ENCODE results near the gene CYP4B1.

DNA sequence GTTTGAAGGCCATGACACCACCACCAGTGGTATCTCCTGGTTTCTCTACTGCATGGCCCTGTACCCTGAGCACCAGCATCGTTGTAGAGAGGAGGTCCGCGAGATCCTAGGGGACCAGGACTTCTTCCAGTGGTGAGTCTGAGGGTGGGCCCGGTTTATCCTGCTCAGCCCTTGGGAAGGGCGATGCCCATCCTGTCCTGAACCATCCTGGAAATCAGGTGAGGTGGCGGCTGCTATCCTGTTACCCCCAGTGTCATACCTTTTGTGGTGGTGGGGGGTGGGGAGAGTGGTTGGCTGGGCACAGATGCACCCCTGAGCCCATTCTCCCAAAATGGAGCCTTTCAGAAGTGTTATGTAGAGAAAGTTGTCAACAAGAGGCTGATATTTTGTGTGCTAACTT lies 16.3 kb downstream of the CYP4B1 start:
- TF ChIP-seq POLR2AphosphoS5 (IDR thresholded peaks at IDR 0.05; ENCODE audit: low read length) (no peak), SP1 (IDR thresholded peaks at IDR 0.05; ENCODE audit: low read depth, low read length) (no peak), MEF2A (IDR thresholded peaks at IDR 0.05; ENCODE audit: insufficient read depth, low read depth, low read length) (no peak), FOXM1 (IDR thresholded peaks at IDR 0.05; ENCODE audit: low read depth, low read length) (no peak), RAD21 (IDR thresholded peaks at IDR 0.05; ENCODE audit: insufficient read depth, low read depth, low read length) (no peak), EP300 (IDR thresholded peaks at IDR 0.05; ENCODE audit: borderline replicate concordance in 1 of 2, control insufficient read depth in 1 of 2, low read depth in 2 of 2, low read length in 2 of 2) (no peak), POLR2A (IDR thresholded peaks at IDR 0.05; ENCODE audit: low read depth, low read length) (no peak)
- TF ChIP-seq, protein P1, sequence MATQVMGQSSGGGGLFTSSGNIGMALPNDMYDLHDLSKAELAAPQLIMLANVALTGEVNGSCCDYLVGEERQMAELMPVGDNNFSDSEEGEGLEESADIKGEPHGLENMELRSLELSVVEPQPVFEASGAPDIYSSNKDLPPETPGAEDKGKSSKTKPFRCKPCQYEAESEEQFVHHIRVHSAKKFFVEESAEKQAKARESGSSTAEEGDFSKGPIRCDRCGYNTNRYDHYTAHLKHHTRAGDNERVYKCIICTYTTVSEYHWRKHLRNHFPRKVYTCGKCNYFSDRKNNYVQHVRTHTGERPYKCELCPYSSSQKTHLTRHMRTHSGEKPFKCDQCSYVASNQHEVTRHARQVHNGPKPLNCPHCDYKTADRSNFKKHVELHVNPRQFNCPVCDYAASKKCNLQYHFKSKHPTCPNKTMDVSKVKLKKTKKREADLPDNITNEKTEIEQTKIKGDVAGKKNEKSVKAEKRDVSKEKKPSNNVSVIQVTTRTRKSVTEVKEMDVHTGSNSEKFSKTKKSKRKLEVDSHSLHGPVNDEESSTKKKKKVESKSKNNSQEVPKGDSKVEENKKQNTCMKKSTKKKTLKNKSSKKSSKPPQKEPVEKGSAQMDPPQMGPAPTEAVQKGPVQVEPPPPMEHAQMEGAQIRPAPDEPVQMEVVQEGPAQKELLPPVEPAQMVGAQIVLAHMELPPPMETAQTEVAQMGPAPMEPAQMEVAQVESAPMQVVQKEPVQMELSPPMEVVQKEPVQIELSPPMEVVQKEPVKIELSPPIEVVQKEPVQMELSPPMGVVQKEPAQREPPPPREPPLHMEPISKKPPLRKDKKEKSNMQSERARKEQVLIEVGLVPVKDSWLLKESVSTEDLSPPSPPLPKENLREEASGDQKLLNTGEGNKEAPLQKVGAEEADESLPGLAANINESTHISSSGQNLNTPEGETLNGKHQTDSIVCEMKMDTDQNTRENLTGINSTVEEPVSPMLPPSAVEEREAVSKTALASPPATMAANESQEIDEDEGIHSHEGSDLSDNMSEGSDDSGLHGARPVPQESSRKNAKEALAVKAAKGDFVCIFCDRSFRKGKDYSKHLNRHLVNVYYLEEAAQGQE (IDR thresholded peaks at IDR 0.05; ENCODE audit: low read depth, low read length), result no peak
- TF ChIP-seq, protein P2, sequence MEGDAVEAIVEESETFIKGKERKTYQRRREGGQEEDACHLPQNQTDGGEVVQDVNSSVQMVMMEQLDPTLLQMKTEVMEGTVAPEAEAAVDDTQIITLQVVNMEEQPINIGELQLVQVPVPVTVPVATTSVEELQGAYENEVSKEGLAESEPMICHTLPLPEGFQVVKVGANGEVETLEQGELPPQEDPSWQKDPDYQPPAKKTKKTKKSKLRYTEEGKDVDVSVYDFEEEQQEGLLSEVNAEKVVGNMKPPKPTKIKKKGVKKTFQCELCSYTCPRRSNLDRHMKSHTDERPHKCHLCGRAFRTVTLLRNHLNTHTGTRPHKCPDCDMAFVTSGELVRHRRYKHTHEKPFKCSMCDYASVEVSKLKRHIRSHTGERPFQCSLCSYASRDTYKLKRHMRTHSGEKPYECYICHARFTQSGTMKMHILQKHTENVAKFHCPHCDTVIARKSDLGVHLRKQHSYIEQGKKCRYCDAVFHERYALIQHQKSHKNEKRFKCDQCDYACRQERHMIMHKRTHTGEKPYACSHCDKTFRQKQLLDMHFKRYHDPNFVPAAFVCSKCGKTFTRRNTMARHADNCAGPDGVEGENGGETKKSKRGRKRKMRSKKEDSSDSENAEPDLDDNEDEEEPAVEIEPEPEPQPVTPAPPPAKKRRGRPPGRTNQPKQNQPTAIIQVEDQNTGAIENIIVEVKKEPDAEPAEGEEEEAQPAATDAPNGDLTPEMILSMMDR (IDR thresholded peaks at IDR 0.05 in 2 of 3, conservative IDR thresholded peaks at IDR 0.05 in 1 of 3; ENCODE audit: control insufficient read depth in 2 of 3, extremely low read depth in 1 of 3, insufficient read depth in 1 of 3, low read depth in 3 of 3, low read length in 3 of 3), result no peak

All from GM12878 (cell line).